ENCODE results near the gene MYRFL.
"Not testable (repeated sequence)": the region's sequence is repeated elsewhere in the genome, so short reads cannot be mapped to it uniquely, and the experiment has no call there.

MYRFL gene

DNA sequence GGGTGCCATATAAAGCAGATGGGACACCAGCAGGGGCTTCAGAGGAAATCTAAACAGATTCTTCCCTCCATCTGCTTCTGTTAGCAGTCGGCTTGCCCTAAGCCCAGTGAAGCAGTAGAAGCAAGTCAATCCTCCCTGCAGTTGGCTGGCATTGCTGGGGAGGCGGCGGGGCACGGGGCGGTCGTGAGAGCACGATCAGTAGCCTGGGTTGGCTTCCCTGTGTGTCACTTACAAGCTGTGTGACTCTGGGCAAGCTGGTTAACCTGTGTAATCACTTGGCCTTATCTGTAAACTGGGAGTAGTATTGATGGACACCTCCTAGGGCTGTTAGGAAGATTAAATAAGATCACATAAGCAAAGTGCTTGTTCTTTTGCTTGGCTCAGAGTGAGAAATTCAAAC lies 19.4 kb downstream of the MYRFL start:
- DNase-seq, result no peak

DNA sequence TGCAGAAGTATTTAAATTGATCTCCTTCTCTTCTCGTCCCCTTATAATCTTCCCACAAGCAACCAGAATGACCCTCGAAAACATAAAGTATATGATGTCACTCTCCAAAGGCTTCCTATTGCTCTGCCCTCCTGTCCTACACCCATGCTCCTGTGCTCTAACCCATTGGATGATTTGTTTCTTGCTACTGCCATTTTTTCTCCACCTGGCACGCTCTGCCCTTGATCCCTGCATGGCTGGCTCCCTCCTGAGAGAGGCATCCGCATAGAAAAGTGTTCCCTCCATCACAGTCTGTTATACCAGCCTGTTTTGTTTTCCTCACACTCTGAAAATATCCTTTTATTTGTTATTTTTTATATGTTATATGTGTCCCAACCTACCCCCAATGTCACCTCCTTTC lies 19.8 kb downstream of the MYRFL start:
- no peak for DNase-seq

DNA sequence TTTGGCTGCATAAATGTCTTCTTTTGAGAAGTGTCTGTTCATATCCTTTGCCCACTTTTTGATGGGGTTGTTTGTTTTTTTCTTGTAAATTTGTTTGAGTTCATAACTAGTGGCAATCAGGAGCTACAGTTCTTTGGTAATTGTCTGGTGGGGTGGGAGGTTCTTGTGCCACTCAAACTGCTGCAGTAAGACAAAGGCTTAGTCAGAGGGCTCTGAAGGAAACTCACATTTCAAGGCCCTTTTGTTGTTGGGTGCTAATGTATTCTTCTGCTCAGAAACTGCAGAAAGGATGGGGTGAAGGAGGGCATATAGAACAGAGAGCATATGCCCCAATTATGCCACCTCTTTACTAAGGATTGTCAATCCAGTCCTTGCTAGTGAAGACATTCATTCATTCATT lies 21.9 kb downstream of the MYRFL start:
- no peak for DNase-seq

DNA sequence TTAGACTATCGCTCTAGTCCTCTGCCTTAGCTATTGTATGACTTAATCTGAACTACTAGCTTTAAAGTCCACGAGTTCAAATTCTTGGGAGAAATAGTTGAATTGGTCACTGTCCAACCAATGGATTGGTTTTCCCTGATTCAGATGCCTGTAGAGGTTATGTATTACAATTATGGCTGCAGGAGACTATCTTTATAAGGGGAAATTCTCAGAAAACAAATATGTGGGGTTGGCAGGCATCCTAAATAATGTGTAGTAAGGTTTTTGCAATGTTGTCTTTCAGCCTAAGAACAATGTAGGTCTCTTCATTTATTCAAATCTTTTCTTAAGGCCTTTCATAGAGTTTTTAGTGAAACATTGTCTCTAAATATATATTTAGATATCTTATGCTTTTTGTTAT lies 26.9 kb downstream of the MYRFL start:
- no peak for DNase-seq

DNA sequence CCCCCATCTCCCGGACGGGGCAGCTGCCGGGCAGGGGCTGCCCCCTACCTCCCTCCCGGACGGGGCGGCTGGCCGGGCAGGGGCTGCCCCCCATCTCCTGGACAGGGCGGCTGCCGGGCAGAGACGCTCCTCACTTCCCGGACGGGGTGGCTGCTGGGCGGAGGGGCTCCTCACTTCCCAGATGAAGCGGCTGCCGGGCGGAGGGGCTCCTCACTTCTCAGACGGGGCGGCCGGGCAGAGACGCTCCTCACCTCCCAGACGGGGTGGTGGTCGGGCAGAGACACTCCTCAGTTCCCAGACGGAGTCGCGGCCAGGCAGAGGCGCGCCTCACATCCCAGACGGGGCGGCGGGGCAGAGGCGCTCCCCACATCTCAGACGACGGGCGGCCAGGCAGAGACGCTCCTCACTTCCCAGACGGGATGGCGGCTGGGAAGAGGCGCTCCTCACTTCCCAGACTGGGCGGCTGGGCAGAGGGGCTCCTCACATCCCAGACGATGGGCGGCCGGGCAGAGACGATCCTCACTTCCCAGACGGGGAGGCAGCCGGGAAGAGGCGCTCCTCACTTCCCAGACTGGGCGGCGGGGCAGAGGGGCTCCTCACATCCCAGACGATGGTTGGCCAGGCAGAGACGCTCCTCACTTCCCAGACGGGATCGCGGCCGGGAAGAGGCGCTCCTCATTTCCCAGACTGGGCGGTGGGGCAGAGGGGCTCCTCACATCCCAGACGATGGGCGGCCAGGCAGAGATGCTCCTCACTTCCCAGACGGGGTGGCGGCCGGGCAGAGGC lies 28.3 kb downstream of the MYRFL start:
- not testable (repeated sequence) for DNase-seq

DNA sequence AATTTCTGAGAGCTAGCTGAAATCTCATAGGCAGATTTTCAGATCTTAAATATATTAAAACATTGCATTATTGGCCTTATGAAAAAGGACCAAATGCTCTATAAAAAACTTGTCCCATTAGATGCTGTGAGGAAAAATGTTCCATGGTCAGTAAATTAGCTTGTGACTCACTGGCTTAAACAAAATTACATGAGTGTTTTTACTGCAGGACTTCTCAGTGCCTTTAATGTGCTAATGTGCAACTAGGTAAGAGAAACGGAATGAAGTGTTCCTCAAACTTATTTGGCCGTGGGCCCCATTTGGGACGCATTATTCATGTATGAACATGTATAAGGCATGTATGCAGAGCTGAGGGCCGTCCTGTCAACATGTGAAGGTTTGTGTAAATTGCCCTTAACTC lies 41.7 kb downstream of the MYRFL start:
- no peak for DNase-seq

DNA sequence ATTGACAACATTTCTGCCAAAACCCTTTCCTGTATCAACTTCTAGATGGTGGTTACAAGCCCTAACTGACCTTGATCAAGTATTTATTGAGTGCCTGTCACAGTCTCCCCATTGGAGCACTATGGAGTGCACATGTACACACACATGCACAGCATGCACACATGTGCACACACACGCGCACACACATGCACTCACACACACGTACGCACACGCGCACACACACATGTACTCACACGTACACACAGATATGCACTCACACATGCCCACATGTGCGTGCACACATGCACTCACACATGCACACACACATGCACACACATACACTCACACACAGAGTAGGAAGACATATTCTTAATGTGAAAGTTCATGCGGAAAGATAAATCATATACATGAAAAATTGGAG lies 43.7 kb downstream of the MYRFL start:
- no peak for DNase-seq

DNA sequence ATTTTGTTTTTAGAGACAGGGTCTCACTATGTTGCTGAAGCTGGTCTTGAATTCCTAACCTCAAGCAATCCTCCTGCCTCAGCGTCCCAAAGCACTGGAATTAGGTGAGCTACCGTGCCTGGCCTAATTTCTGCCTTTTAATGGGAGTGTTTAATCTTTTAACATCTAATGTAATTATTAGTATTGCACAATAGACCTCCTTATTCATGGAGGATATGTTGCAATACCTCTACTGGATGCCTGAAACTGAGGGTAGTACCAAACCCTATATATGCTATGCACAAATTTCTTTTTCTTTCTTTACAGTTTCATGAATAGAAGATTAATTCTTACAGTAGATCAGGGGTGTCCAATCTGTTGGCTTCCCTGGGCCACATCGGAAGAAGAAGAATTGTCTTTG lies 47.8 kb downstream of the MYRFL start:
- no peak for DNase-seq

DNA sequence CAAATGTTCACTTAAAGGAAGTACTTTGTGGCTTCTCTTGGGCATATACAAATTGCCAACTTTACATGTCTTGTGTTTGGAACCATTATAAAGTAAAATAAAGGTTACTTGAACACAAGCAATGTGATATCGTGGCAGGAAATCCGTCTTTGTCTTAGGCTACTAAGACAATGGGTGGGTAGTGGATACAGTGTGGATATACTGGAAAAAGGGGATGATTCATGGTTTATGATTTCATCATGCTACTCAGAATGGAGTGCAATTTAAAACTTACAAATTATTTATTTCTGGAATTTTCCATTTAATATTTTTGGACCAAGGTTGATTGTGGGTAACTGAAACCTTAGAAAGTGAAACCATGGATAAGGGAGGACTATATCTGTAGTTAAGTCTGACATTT lies 48.4 kb downstream of the MYRFL start:
- no peak for DNase-seq

DNA sequence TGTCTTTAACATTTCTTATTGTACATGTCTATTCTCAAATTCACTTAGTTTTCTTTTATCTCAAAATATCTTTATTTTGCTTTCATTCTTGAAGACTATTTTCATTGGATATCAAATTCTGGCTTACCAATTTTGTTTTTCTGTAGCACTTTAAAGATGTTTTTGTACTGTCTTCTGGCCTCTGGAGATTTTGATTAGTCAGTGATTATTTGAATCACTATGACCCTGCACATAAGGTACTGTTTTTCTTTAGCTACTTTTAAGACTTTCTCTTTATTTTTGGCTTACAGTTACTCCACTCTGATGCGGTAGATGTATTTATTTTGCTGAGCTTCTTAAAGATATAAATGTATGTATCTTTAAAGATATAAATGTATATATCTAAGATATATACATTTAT lies 49.6 kb downstream of the MYRFL start:
- no peak for DNase-seq

DNA sequence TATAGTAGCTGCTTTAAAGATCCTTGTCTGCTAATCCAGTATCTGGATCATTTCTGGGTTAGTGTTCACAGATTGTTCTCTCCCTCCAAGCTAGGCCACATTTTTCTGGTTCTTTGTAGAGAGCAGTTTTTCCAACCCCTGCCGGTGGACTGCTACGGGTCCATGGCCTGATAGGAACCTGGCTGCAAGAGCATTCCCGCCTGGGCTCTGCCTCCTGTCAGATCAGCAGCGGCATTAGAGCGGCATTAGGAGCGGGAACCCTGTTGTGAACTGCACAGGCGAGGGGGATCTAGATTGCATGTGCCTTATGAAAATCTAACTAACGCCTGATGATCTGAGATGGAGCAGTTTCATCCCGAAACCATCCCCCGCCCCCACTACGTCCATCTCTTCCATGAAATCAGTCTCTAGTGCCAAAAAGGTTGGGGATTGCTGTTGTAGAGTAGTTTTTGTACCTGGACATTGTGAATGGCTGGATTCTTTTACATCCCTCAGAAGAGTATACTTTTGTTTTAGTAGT lies 50.4 kb downstream of the MYRFL start:
- no peak for DNase-seq

DNA sequence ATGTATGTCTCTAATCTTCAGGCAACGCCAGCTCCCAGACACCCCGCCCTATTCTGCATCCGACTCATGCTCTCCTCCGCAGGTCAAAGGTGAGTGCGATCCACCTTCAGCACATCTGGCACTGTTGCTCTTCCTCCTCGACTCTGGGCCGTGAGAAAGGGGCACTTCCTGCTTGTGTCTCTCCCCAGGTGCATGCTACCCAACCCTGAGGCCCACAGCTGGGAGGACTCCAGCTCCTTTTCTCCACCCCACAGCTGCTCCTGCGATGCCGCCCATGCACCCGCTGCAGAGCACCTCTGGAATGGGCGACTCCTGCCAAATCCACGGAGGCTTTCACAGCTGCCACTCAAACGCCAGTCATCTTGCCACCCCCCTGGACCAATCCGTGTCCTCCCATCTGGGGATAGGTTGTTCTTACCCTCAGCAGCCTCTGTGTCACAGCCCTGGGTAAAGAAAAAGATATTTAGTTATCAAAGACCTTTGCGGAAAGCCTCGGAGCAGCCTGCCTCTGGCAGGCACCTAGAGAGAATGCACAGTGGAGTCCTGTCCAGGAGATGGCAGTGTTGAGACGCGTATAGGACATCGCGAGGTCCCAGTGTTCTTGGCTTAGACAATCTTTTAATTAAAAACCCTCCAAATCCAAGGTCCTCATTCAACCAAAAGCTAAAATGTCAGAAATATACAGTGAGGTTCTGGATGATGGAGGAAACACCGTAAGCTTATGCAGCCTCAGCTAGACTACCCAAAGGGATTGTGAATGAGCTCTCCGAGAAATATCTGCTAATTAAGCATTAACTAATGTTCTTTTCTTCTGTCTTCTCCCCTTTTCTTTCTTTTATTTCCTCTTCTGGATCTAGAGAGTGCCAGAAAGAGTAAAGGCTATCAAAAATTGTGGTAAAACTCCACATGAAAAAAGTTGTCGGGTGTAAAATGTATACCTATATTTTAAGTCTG lies 54.3 kb downstream of the MYRFL start:
- peak; percentile 65 for DNase-seq

DNA sequence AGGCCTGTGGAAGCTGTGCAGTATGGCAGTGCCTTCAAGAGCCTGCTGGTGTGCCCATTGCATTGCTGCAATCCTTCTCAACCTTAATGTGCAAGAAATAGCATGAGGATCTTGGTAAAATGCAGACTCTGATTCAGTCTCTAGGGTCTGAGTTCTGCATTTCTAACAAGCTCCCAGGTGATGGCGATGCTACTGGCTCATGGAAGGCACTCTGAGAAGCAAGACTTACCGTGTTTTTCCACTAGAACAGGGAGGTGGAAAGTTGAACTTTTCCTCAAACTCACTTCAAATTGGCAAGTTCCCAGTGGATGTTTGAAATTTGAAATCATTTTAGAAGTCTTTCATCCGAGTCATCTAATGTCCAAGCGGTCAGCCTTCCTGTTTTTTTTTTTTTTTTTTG lies 55.5 kb downstream of the MYRFL start:
- no peak for DNase-seq

DNA sequence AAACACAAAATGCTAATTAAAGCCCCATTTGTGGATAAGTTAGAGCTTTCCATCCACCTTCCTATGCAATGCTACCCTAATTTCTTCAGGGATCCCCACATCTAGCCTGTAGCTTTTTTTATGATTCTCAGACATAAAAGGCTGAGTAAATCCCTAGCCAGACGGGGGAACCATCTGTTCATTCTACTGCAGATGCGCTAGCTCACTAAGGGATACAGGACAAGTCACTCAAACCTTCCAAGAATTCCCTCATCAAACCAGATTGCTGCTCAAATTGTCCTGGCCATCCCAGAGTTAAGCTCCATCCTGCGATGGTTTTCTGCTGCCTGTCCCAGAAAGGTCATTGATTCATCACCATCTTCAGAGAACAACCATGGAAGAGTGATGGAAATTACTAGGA lies 56.7 kb downstream of the MYRFL start:
- no peak for DNase-seq

DNA sequence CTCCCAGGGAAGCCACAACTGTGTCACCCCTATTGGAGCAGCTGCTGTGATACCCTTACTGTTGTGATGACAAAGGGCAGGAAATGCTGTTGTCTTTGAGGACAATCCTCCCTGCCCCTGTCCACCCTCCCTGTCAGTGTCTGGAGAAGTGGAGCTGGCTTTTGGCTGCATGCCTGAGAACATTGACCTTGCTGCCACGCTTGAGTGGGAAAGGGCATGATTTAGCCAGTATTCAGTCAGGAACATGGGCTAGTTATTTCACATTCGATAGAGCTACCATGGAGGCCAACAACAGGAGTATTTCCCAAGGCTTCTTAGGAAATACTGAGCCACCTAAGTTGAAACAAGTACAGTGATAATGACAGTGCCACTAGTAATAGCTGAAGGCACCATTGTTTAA lies 59.4 kb downstream of the MYRFL start:
- no peak for DNase-seq

DNA sequence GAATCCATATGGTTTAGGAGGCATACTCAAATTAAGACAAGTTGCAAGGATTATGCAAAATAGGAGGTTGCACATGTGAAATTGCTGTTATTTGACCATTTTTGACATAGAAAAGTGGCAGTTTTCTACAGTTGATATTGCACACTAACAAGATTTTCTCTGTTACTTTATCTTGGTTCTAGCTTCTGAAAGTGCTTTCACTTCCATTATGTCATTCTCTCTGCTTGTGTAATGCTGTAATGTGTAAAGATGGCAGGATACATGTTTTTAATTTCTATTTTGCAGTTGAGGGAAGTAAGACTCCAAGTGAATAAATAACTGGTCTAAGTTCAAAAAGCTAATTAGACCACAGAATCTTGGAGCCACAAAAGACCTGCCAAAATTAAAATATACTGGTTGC lies 60.6 kb downstream of the MYRFL start:
- no peak for DNase-seq

DNA sequence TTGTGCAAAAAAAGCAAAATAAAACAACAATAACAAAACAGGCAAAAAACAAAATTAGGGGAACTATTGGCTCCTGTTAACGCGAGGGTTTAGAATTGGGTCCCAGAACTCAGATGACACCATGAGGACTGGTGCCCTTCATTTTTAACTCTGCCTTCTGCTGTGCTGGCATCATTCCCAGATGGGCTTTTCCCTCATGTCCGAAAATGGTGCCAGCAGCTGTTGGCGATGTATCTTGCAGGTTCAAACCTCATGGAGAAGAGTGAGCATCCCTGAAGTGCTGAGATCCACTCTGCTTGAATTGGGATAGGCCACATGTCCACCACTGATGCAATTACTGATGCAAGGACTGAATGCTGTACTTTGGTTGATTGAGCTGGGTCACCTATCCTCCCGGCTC lies 61.1 kb downstream of the MYRFL start:
- DNase-seq, result no peak

DNA sequence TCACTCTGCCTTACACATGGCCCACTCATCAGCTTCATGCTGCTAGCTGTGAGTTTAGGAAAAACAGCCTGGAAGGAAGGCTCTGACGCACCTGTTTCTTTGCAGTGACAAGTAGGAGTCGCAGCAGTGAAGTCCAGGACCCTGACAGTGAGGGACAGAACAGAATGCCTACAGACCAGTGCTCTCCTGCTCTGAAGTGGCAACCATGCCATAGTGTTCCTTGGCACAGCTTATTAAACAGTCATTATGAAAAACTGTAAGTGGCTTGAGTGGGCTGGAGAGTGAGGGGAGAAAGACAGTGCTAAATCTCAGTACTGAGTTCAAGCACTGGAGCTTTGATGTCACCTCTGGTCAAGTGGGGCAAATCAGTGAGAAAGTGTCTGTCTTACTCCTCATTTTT lies 61.7 kb downstream of the MYRFL start:
- DNase-seq, result no peak

DNA sequence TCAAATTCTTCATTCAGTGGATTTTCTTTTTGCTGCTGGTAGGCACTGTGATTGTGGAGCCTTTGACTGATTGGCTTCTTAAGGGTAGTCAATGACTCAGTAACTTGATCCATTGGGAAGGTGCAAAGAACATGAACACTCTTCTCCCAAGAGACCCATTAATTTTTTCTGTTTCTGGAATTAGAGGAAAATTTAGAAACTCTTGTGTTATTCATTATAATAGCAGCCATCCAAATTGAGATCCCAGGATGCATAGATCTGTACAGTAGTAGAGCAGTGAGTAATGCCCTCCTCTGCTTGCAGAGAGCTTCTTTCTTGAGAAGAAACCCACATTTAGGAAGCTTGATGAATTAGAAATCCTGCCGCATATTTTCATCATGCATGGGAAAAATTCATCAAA lies 63.9 kb downstream of the MYRFL start:
- no peak for DNase-seq

DNA sequence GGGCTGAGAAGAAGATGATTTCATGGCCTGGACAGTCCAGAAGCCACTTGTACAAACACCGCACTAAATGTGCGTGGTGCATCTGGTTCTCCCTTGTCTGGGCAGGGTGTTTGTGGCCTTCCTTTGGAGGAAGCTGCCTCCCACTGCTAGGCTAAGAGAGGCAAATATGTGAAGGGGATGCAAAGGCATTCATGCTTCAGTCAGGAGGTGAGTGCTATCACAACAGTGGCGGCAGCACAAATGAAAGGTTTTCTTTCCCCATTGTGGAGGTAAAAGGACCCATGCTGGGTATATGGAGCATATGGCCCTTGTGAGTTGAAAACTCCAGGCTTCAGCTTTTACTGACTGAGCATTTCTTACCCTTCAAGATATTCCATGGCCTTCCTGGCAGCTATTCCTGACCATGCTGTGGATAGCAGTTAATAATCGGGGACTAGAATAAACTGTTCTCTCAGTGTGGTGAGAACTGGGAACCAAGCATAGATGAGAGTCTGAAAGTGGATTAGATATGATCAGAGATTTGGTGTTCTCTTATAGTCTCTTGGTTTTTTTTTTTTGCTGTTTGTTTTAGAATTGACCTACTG lies 69.9 kb downstream of the MYRFL start:
- no peak for DNase-seq

DNA sequence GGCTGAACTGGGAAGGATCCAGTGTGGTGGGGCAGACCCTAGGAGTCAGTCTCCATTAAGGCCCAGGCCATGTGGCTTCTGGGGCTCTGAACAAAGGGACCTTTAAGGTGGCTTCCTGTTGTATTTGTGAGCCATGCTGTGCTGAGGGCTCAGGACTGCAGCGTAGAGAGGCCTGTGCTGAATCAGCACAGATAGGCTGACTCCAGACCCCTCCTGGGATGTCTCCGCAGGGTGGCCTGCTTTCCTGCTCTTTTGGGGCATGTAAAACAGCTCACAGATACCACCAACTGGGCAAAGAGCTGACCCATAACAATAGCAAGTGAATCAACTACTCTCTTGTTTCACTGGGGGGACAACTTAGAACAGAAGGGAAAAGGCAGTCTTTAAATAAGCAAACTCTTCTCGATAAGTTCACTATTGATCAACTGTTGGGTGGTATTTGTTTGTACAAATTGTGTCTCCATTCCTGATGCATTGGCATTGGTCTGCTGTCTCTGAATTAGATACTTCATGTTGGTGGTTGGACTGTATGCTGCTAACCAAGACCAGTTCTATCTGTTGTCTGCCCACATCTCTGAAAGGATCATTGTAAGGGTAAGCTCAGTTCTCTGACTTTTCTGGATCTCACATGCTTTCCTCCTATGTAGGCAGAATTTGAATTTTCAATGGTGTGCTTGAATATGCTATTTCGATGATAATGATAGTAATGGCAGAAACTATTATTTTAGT lies 71.8 kb downstream of the MYRFL start:
- DNase-seq, result no peak

DNA sequence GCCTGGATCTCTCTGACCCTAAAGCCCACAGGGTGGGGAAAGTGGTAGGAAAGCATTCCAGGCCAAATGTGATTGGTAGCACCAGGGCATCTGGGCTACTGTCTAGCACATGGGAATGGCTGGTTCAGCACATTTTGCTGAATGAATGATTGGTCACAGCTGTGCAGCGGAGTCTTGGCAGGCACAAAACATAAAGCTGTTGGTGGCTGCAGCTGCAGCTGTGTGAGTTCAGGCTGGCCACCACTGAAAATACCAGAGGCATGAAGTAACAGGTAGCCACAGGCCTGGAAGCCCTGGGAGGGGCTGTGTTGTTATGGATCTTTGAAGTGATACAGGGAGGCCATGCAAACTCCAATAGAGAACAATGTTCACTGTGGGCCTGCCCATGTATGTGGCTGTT lies 72.7 kb downstream of the MYRFL start:
- DNase-seq, result no peak

DNA sequence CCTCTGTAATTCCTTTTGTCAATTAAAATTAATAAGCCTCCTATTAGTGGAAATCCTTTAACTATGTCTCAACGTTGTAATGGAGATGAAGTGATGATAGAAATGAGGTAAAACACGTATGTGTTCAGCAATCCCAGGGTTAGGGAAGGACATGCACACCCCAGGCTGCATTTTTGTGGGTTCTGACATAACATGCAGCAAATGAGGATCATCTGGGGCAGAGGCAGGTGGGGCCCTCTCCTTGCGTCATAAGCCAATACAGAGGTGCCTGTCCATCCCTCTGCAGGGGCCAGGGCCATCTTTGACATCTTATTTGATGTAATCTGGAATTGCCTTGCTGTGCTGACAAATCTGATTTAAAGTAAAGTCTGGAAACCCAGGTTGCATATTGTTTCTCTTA lies 73.2 kb downstream of the MYRFL start:
- DNase-seq, result no peak

Measured in stimulated activated CD4-positive, alpha-beta T cell treated with anti-CD3 and anti-CD28 coated beads, Interleukin-1b, Interleukin-23, amount 100 ng/mL, for 48 hours (primary cell).